Fibroblast of the aortic adventitia (primary cell): ENCODE results near the gene ZNF200. TPM values are rescaled to one million over a fixed set of nuclear protein-coding genes. Genes with fewer than 3 reads are reported as not detected.
"Not testable (repeated sequence)": the region's sequence is repeated elsewhere in the genome, so short reads cannot be mapped to it uniquely, and the experiment has no call there.

Experiments used
- DNase-seq: peaks from one replicate; pipeline ENCODE4 v3.0.0-alpha.2; 2010; ENCODE audit warnings: low read depth
- H3K4me3 ChIP-seq: 2 replicates; pipeline ENCODE4 v1.5.1; 2011; ENCODE audit warnings: low read depth, mild to moderate bottlenecking, control low read depth, low read length, moderate library complexity
- CTCF ChIP-seq: IDR thresholded peaks from 2 replicates; pipeline ENCODE4 v1.5.1; 2011; ENCODE audit warnings: mild to moderate bottlenecking, low read length, control low read depth, inconsistent platforms; ENCODE audit not compliant: insufficient read depth
- total RNA-seq: library from RNA; depleted of rRNA; stranded (reverse); fragments of >200 nt; gene quantifications from 2 replicates; pipeline ENCODE4 v1.2.3, GENCODE V29; 2012; ENCODE audit warnings: low replicate concordance

ZNF200 gene
- total RNA-seq, 1 donor = 9.7 TPM

DNA sequence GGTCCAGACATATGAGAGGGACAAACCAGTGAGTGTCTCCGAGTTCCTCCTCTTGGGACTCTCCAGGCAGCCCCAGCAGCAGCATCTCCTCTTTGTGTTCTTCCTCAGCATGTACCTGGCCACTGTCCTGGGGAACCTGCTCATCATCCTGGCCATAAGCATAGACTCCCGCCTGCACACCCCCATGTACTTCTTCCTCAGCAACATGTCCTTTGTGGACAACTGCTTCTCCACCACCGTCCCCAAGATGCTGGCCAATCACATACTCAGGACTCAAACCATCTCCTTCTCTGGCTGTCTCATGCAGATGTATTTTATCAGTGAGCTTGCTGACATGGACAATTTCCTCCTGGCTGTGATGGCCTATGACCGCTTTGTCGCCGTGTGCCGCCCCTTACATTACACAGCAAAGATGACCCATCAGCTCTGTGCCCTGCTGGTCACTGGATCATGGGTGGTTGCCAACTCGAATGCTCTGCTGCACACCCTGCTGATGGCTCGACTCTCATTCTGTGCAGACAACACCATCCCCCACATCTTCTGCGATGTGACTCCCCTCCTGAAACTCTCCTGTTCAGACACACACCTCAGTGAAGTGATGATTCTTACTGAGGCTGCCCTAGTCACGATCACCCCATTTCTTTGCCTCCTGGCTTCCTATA, 19.2 kb downstream of the ZNF200 start:
- no peak for TF ChIP-seq CTCF
- H3K4me3 ChIP-seq = no peak overlapping the region
- DNase-seq = no peak

GRCh38 chr16:3214904-3215600, 19.9 kb downstream of the ZNF200 start:
- no peak overlapping the region for H3K4me3 ChIP-seq
- DNase-seq = no peak
- no peak for TF ChIP-seq CTCF

GRCh38 chr16:3212567-3212966, 22.4 kb downstream of the ZNF200 start:
- TF ChIP-seq CTCF = no peak
- no peak for DNase-seq
- no peak overlapping the region for H3K4me3 ChIP-seq

DNA sequence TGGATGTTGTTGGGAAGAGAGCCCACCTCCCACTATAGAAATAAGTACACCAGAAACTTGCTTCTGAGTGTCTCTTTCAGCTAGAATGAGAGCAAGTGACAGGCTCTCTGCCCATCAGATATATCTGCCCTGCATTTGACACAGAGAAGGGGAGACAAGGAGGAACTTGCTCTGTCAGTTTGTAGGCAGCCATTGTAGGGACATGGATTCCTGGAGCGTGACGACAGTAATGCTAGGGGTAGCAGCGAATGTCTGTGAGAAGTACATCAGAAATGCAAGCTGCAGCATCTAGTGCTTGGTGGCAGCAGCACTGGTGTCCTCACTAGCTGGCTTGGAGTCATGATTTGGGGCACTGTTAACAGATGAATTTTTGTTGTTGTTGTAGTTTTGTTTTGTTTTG, 23.0 kb downstream of the ZNF200 start:
- TF ChIP-seq CTCF = no peak
- no peak overlapping the region for H3K4me3 ChIP-seq
- DNase-seq = no peak

DNA sequence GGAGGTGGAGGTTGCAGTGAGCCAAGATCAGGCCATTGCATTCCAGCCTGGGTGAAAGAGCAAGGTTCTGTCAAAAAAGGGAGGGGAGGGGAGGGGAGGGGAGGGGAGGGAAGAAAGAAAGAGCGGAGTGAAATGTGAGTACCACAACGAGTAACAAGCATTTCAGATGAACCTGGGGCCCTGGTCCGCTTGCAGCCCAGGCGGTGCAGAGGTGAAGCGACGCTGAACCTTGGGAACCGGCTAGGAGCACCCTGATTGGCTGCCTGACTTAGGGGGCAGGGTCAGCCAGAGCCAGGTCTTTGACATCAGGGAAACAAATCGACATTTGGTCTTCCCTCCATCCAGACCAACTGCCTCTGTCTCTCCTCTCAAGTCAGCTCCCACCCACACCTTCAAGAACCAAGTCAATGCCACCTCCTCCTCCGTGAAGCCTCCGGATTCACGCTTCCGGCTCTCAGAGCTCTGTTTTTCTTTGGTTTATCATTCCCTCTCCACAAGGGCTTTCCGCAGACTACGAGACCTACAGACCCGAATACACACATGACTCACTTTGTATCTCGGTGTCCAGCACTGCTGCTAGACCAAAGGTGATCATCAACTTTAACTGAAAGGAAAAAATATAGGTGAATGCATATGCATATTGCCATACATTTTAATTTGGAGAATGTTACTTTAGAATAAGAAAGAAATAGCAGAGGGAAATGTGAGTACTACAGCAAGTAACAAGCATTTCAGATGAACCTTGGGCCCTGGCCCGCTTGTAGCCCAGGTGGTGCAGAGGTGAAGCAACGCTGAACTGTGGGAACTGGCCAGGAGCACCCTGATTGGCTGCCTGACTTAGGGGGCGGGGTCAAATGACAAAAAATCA, 27.6 kb downstream of the ZNF200 start:
- DNase-seq = no peak
- H3K4me3 ChIP-seq = no peak overlapping the region
- TF ChIP-seq CTCF = no peak

- DNase-seq, H3K4me3 ChIP-seq: not testable (repeated sequence)
Measured at GRCh38 chr16:3205939-3206338, 29.0 kb downstream of the ZNF200 start.
